ENCODE data around the gene KNDC1.

KNDC1 gene

GRCh38 chr10:133196221-133196915 lies 36.3 kb downstream of the KNDC1 start:
- DNase-seq, result no peak

DNA sequence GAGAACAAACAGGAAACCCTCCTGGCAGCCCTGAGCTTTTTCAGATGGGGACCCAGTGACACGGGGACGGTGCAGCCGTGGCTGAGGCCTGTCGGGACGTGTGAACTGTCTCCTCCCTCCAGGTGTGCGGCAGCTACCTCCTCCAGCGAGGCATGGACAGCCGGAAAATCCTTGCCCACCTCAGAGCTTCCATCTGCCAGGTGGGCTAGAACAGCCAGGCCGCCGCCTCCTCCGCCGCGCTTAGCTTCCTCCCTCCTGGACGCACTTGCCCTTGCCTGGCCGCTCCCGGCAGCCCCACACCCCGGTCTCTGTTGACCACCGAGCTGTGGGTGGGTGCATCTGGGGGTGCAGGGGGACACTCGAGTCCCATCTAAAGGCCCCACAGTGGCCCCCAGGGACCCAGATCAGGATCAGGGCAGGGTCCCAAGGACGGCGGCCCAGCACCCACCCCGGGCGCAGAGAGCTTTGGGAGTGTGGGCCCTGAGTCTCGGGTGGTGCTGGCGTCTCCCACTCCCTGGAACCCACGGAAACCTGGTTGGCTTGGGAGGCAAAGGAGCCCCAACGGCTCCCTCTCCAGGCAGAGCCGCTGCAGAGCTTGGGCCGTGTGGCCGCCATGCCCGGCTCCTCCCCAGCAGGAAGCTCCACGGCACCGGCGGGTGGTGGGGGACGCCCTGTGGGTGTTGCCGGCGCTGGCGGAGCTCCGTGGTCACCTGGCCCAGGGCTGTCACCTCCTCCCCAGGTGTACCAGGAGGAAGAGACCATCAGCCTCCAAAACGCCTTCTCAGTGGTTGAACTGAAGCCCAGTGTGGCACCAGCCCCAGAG lies 37.1 kb downstream of the KNDC1 start:
- no peak for DNase-seq

GRCh38 chr10:133197786-133198185 lies 37.8 kb downstream of the KNDC1 start:
- no peak for DNase-seq

- no peak for DNase-seq
Measured at GRCh38 chr10:133198206-133198605, 38.2 kb downstream of the KNDC1 start.

- DNase-seq, result no peak
Measured at GRCh38 chr10:133198621-133199487, 38.8 kb downstream of the KNDC1 start.

GRCh38 chr10:133199488-133199885 lies 39.5 kb downstream of the KNDC1 start:
- no peak for DNase-seq

DNA sequence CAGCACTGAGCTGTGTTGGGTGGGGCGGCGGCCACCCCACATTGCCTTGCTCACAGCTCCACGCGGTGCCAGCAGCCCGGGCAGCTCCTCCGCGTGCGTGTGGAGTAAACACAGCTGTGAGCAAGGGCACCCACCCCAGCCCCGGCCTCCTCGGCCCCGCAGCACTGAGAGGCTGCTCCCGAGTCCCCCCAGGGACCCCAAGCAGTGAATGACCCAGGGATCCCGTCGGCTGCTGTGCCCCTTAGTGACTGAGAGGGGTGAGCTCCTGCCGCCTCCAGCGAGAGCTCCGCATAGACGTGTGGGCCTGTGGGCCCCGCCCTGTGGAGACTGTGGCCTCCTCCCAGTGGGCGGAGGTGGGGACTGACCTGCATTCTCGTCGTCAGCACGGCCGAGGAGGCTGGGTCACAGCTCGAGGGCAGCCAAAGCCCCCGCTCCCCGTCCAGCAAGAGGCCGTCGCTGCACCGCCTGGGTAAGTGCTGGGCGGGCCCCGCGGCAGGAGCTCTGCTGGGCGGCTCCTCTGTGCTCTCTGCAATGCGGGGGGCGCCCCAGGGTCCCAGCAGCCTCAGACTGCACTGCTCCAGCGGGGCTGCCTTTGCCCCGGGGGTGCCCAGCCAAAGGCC lies 40.1 kb downstream of the KNDC1 start:
- no peak for DNase-seq

DNA sequence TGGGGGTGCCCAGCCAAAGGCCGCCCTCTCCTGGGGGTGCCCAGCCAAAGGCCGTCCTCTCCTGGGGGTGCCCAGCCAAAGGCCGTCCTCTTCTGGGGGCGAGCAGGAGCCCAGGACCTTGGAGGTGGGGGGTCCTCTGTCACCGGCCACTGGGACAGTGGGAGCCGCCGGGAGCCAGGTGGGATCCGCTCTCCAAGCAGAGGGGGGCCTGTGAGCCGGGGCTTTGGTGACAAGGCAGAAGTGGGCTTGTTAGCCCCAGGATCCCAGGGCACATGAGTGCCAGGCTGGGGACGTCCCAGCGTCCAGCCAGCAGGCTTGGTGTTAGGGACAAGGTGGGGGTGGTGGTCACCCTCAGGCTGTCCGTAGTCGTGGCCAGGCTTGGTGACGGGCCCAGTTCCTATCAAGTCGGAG lies 40.6 kb downstream of the KNDC1 start:
- no peak for DNase-seq

GRCh38 chr10:133201151-133201947 lies 41.3 kb downstream of the KNDC1 start:
- DNase-seq, result no peak

DNA sequence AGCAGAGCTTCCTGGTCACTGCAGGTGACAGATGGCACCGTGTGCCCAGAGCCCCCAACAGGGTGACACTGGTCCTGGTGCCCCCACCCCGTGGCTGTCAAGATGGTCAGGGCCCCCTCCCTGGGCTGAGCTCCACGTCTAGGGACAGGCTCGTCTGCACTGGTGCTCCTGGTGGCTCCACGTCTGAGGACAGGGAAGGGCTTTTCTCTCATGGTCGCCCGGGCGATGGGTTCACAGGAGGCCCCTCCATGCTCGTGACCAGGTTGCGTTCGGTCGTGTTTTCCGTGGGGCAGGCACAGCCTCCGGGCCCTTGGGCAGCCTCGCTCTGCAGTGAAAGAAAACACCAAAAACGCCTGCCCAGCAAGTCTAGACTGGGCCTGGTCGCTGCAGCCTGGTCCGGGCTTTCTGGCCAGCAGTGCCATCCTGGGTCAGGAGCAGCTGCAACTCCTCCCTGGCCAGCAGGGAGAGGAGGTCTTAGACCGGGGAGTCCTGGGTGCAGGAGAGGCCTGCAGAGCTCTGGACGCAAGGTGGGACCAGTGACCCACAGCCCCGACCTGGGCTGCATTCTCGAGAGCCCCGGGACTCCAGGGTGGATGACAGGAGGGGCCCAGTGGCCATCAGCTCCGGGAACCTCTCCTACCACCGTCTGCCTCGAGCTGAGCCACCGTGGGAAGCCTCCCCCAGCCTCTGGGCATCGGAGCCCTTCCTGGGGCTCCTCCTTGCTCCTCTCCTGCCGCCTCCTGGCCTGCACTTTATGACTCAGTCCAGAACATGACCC lies 42.1 kb downstream of the KNDC1 start:
- no peak for DNase-seq

GRCh38 chr10:133202778-133203651 lies 43.0 kb downstream of the KNDC1 start:
- DNase-seq, result no peak

GRCh38 chr10:133203652-133204195 lies 43.7 kb downstream of the KNDC1 start:
- DNase-seq, result no peak

GRCh38 chr10:133204226-133205015 lies 44.4 kb downstream of the KNDC1 start:
- no peak for DNase-seq

DNA sequence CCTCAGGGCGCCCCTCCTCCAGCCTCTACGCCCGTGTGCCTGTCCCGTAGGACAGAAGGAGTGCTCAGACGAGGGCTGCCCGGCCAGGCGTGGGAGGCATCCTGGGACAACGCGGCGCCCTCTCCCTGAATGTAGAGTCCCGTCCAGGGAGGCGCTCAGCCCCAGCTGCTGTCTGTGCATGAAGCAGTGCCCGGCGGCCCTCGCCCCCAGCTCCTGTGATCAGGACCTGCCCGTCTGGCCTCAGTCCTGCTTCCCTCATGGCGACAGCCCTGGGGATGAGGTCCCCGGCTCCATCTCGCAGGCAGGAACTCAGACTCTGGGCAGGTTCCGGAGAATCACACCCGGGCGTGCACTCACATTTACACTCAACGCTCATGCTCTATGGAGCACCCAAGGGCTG lies 45.1 kb downstream of the KNDC1 start:
- DNase-seq, result no peak

GRCh38 chr10:133206356-133207040 lies 46.5 kb downstream of the KNDC1 start:
- DNase-seq, result no peak

GRCh38 chr10:133207041-133207600 lies 47.1 kb downstream of the KNDC1 start:
- no peak for DNase-seq

- no peak for DNase-seq
Measured at GRCh38 chr10:133207627-133208026, 47.6 kb downstream of the KNDC1 start.

DNA sequence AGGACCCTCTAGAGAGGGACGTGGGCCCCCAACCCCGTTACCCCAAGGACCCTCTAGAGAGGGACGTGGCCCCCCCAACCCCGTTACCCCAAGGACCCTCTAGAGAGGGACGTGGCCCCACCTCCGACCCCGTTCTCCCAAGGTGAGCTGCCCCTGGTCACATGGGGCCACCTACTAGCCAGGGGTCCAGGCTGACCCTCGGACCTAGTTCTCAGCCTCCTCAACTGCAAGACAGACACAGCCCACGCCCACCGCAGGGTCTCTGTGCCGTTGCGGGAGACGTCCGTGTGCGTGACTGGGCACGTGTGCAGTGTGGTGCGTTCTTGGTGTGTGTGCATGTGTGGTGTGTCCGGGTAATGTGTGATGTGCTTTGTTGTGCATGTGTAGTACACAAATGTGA lies 48.4 kb downstream of the KNDC1 start:
- no peak for DNase-seq

Measured in CD4-positive, alpha-beta T cell treated with Interleukin-17A for 4 hours (primary cell).